ENCODE data around the gene UCK2. TPM values are rescaled to one million over a fixed set of nuclear protein-coding genes. Genes with fewer than 3 reads are reported as not detected.

Gene UCK2
- total and polyA plus RNA-seq, 7 donors = 8.3 to 33.0 (median 29.3) TPM

DNA sequence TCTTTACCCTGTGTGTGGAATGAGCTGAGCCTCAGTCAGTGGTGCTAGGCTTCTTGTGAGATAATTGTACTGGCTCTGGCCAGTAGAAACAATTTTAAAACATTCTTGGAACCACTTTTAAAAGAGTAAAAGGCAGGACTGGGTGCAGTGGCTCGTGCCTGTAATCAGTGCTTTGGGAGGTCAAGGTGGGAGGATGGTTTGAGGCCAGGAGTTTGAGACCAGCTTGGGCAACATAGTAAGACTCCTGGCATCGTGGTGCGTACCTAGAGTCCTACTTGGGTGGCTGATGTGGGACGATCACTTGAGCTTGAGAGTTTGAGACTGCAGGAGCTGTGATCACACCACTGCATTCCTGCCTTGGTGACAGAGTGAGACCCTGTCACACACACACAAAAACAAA lies 89.8 kb downstream of the UCK2 start:
- no peak overlapping the region for H3K4me3 ChIP-seq
- no peaks in the 10 kb centered on the region for H3K9me3 ChIP-seq
- H3K4me1 ChIP-seq = peaks cover 0 to 6% (median 0%) of the 10 kb centered on the region in 4 donors
- WGBS, 2 donors = 88 to 94% methylated on average over 4 of the region's 4 CpGs
- H3K36me3 ChIP-seq = no peaks in the 10 kb centered on the region
- no peak overlapping the region for H3K27ac ChIP-seq
- intact Hi-C loops (cut with DNase I) = no loop called here
- TF ChIP-seq POLR2A (IDR thresholded peaks at IDR 0.05) (no peak), CTCF (IDR thresholded peaks at IDR 0.05) (no peak), EP300 (IDR thresholded peaks at IDR 0.05) (no peak), POLR2AphosphoS5 (IDR thresholded peaks at IDR 0.05) (no peak)
- H3K27me3 ChIP-seq = no peaks in the 10 kb centered on the region
- DNase-seq = no peak

- intact Hi-C loops (cut with DNase I) = loop anchor here (2.0 kb wide), 1 partner anchor 555 kb away; no protein-coding TSS in a partner anchor
- WGBS, 2 donors = 70 to 71% methylated on average over 11 of the region's 11 CpGs
Observed at GRCh38 chr1:165924117-165924516, 96.7 kb downstream of the UCK2 start.

DNA sequence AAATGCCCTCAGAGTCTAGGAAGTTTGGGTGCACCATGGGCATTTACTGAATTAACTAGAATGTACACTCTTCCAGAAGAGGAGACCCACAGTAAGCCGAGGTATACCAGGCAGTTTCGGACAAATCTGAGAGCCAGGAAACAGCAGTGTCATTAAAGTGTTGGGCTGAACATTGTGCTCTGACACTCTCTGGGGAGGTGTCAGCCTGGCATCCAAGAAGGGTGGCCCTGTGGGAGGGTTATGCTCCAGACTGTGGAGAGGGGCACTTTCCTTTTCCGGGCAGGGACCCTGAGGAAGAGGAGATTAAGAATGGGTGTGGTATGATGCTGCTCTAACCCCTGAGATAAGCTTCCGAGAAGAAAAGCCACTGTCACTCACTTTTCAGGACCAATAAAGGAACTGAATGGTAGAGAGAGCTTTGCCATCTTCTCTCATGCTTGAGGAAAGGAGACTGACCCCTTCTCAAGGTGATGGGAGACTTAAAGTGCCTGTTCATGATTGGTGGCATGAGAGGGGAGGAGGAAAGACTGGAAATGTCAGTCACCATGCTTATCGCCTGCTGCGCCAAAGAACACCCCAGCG lies 98.2 kb downstream of the UCK2 start:
- intact Hi-C loops (cut with DNase I) = loop anchor here (2.0 to 5.0 kb wide), 2 partner anchors 242 to 553 kb away; partner anchors contain the start of gene FAM78B
- 62 to 72% methylated on average over 7 of the region's 7 CpGs for WGBS, 2 donors
- Histone ChIP-seq H3K27ac (no peak overlapping the region), H3K9me3 (no peaks in the 10 kb centered on the region), H3K27me3 (no peaks in the 10 kb centered on the region), H3K4me3 (no peak overlapping the region), H3K4me1 (no peaks in the 10 kb centered on the region), H3K36me3 (no peaks in the 10 kb centered on the region)
- no peak for DNase-seq
- no peak for TF ChIP-seq POLR2A (IDR thresholded peaks at IDR 0.05)

More at GRCh38 chr1:165924117-165924516, 96.7 kb downstream of the UCK2 start:
- no peak for DNase-seq
- no peak overlapping the region for H3K27ac ChIP-seq
- no peaks in the 10 kb centered on the region for H3K36me3 ChIP-seq
- no peaks in the 10 kb centered on the region for H3K9me3 ChIP-seq
- no peaks in the 10 kb centered on the region for H3K4me1 ChIP-seq
- H3K27me3 ChIP-seq = no peaks in the 10 kb centered on the region
- no peak overlapping the region for H3K4me3 ChIP-seq
- TF ChIP-seq POLR2AphosphoS5 (IDR thresholded peaks at IDR 0.05) (no peak), POLR2A (IDR thresholded peaks at IDR 0.05) (no peak), EP300 (IDR thresholded peaks at IDR 0.05) (no peak), CTCF (IDR thresholded peaks at IDR 0.05) (no peak)

DNA sequence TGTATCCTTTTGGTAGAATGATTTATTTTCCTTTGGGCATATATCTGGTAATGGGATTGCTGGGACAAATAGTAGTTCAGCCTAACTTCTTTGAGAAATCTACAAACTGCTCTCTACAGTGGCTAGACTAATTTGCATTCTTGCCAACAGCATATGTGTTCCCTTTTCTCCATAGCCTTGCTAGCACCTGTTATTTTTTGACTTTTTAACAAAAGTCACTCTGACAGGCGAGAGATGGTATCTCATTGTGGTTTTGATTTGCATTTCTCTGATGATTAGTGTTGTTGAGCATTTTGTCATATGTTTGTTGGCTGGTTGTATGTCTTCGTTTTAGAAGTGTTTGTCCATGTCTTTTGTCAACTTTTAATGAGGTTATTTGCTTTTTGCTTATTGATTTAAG lies 99.8 kb downstream of the UCK2 start:
- 39 to 47% methylated on average over 2 of the region's 2 CpGs for WGBS, 2 donors
- no peaks in the 10 kb centered on the region for H3K27me3 ChIP-seq
- no peaks in the 10 kb centered on the region for H3K36me3 ChIP-seq
- TF ChIP-seq CTCF (IDR thresholded peaks at IDR 0.05) (no peak), POLR2AphosphoS5 (IDR thresholded peaks at IDR 0.05) (no peak), POLR2A (IDR thresholded peaks at IDR 0.05) (no peak), EP300 (IDR thresholded peaks at IDR 0.05) (no peak)
- no peak overlapping the region for H3K4me3 ChIP-seq
- DNase-seq = no peak
- no peaks in the 10 kb centered on the region for H3K4me1 ChIP-seq
- H3K27ac ChIP-seq = no peak overlapping the region
- intact Hi-C loops (cut with DNase I) = loop anchor here (5.0 kb wide), 1 partner anchor 240 kb away; the partner anchor contains the start of gene FAM78B
- H3K9me3 ChIP-seq = no peaks in the 10 kb centered on the region

- TF ChIP-seq POLR2A (IDR thresholded peaks at IDR 0.05) (no peak), EP300 (IDR thresholded peaks at IDR 0.05) (no peak), POLR2AphosphoS5 (IDR thresholded peaks at IDR 0.05) (no peak), CTCF (IDR thresholded peaks at IDR 0.05) (peak; percentile 23 to 50 (median 43))
- no peak for DNase-seq
Observed at GRCh38 chr1:165928075-165928731, 100.8 kb downstream of the UCK2 start.

More at GRCh38 chr1:165928075-165928731, 100.8 kb downstream of the UCK2 start:
- intact Hi-C loops (cut with DNase I) = loop anchor here (5.0 kb wide), 1 partner anchor 239 kb away; the partner anchor contains the start of gene FAM78B
- Histone ChIP-seq H3K27me3 (no peaks in the 10 kb centered on the region), H3K4me3 (no peak overlapping the region), H3K36me3 (no peaks in the 10 kb centered on the region), H3K27ac (no peak overlapping the region), H3K4me1 (no peaks in the 10 kb centered on the region), H3K9me3 (no peaks in the 10 kb centered on the region)
- WGBS, 2 donors = 64 to 68% methylated on average over 10 of the region's 10 CpGs

Measured in sigmoid colon (tissue), 7 donors.